ENCODE data around the gene HHATL. TPM values are rescaled to one million over a fixed set of nuclear protein-coding genes. Genes with fewer than 3 reads are reported as not detected.

The HHATL gene
- total RNA-seq, 3 donors from 2014 or later = 0.70 TPM; not detected in 2

GRCh38 chr3:42732829-42733459 is 30.3 kb upstream of the HHATL start:
- H3K4me1 ChIP-seq (ENCODE audit: low read depth) = no peaks in the 10 kb centered on the region
- no peaks in the 10 kb centered on the region for H3K36me3 ChIP-seq (ENCODE audit: low read depth)
- H3K4me3 ChIP-seq = no peak overlapping the region
- TF ChIP-seq CTCF (IDR thresholded peaks at IDR 0.05) = no peak
- DNase-seq (no peak), ATAC-seq (no peak)
- no peaks in the 10 kb centered on the region for H3K9me3 ChIP-seq
- intact Hi-C loops (cut with DNase I, micrococcal nuclease) = no loop called here

GRCh38 chr3:42732196-42732828 is 29.7 kb upstream of the HHATL start:
- Histone ChIP-seq H3K4me1 (ENCODE audit: low read depth) (no peaks in the 10 kb centered on the region), H3K9me3 (no peaks in the 10 kb centered on the region), H3K4me3 (no peak overlapping the region), H3K36me3 (ENCODE audit: low read depth) (no peaks in the 10 kb centered on the region)
- DNase-seq (no peak), ATAC-seq (no peak)
- intact Hi-C loops (cut with DNase I, micrococcal nuclease) = no loop called here
- TF ChIP-seq CTCF (IDR thresholded peaks at IDR 0.05) = no peak

- H3K36me3 ChIP-seq (ENCODE audit: low read depth) = no peaks in the 10 kb centered on the region
- H3K9me3 ChIP-seq = no peaks in the 10 kb centered on the region
- ATAC-seq (no peak), DNase-seq (no peak)
- no peaks in the 10 kb centered on the region for H3K4me1 ChIP-seq (ENCODE audit: low read depth)
- TF ChIP-seq CTCF (IDR thresholded peaks at IDR 0.05) = no peak
- intact Hi-C loops (cut with DNase I, micrococcal nuclease) = no loop called here
- no peak overlapping the region for H3K4me3 ChIP-seq
Observed at GRCh38 chr3:42731476-42732195, 29.0 kb upstream of the HHATL start.

GRCh38 chr3:42730706-42731420 is 28.3 kb upstream of the HHATL start:
- no peaks in the 10 kb centered on the region for H3K9me3 ChIP-seq
- intact Hi-C loops (cut with DNase I, micrococcal nuclease) = no loop called here
- ATAC-seq (no peak), DNase-seq (no peak)
- no peaks in the 10 kb centered on the region for H3K4me1 ChIP-seq (ENCODE audit: low read depth)
- H3K4me3 ChIP-seq = no peak overlapping the region
- H3K36me3 ChIP-seq (ENCODE audit: low read depth) = no peaks in the 10 kb centered on the region
- no peak for TF ChIP-seq CTCF (IDR thresholded peaks at IDR 0.05)

- H3K36me3 ChIP-seq (ENCODE audit: low read depth) = no peaks in the 10 kb centered on the region
- no peaks in the 10 kb centered on the region for H3K4me1 ChIP-seq (ENCODE audit: low read depth)
- DNase-seq = no peak
- TF ChIP-seq CTCF (IDR thresholded peaks at IDR 0.05) = no peak
- no peak for ATAC-seq
- no peak overlapping the region for H3K4me3 ChIP-seq
- no peaks in the 10 kb centered on the region for H3K9me3 ChIP-seq
- intact Hi-C loops (cut with DNase I, micrococcal nuclease) = no loop called here
Observed at GRCh38 chr3:42730294-42730693, 27.7 kb upstream of the HHATL start.

All from mucosa of descending colon (tissue), 3 donors.